Neural progenitor cell (in vitro differentiated cells): ENCODE results near the gene CCNK.

Source experiments
- CTCF ChIP-seq: fragments of 200-600 bp; sonication (generic); IDR thresholded peaks from 2 replicates; pipeline ENCODE4 v1.5.1; 2017; ENCODE audit warnings: antibody characterized with exemption, mild to moderate bottlenecking
- EZH2 ChIP-seq: fragments of 200-600 bp; sonication (generic); IDR thresholded peaks from 2 replicates; pipeline ENCODE4 v1.6.1; 2017; ENCODE audit warnings: antibody characterized with exemption, mild to moderate bottlenecking, moderate library complexity

DNA sequence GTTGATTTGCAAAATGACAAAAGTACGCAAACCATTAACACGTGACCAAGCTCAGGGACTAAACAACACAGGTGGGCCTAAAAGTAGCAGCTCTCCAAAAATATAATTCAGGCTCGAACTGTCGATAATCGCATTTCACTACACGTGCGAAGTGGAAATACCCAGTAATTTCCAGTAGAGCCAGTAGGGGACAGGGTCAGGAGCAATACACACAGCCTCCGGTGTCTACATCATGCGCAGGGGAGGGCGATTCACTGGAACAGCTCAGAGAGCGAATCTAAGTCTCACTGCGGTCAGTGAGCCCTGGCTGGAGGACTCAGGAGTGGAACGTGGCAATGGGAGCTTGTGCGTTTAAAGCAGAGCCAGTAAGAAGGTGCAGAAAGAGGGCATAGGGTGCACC, 40.9 kb upstream of the CCNK start:
- TF ChIP-seq CTCF (peak; percentile 21), EZH2 (no peak)
